NCI-H187 (cell line): ENCODE data around the gene EFCAB8.
"Not testable (repeated sequence)": the region's sequence is repeated elsewhere in the genome, so short reads cannot be mapped to it uniquely, and the experiment has no call there.

Experiments used
- DNase-seq, 2 experiments: peaks; one replicate each; lab custom pipeline; 2025; lab: John Stamatoyannopoulos, UW

EFCAB8 gene

GRCh38 chr20:32957459-32957858 is 98.7 kb downstream of the EFCAB8 start:
- no peak for DNase-seq

- no peak for DNase-seq
Measured at GRCh38 chr20:32958574-32958973, 99.9 kb downstream of the EFCAB8 start.

- DNase-seq = no peak
Measured at GRCh38 chr20:32959351-32960221, 100.9 kb downstream of the EFCAB8 start.

GRCh38 chr20:32960222-32960518 is 101.4 kb downstream of the EFCAB8 start:
- no peak for DNase-seq

- DNase-seq = no peak
Measured at GRCh38 chr20:32960849-32961731, 102.4 kb downstream of the EFCAB8 start.

- no peak for DNase-seq
Measured at GRCh38 chr20:32962053-32962452, 103.3 kb downstream of the EFCAB8 start.

GRCh38 chr20:32962646-32963045 is 103.9 kb downstream of the EFCAB8 start:
- not testable (repeated sequence) for DNase-seq

- no peak for DNase-seq
Measured at GRCh38 chr20:32963176-32963575, 104.5 kb downstream of the EFCAB8 start.

- DNase-seq = no peak
Measured at GRCh38 chr20:32964575-32964974, 105.9 kb downstream of the EFCAB8 start.

- DNase-seq = no peak
Measured at GRCh38 chr20:32965115-32965514, 106.4 kb downstream of the EFCAB8 start.

GRCh38 chr20:32965581-32966373 is 107.1 kb downstream of the EFCAB8 start:
- no peak for DNase-seq

- DNase-seq = no peak
Measured at GRCh38 chr20:32966382-32966781, 107.7 kb downstream of the EFCAB8 start.

GRCh38 chr20:32966881-32967781 is 108.4 kb downstream of the EFCAB8 start:
- DNase-seq = no peak

- no peak for DNase-seq
Measured at GRCh38 chr20:32967961-32968457, 109.3 kb downstream of the EFCAB8 start.

- no peak for DNase-seq
Measured at GRCh38 chr20:32968478-32969241, 109.9 kb downstream of the EFCAB8 start.

GRCh38 chr20:32969356-32970114 is 110.8 kb downstream of the EFCAB8 start:
- DNase-seq = no peak

GRCh38 chr20:32970115-32970972 is 111.6 kb downstream of the EFCAB8 start:
- no peak for DNase-seq

- DNase-seq = no peak
Measured at GRCh38 chr20:32970973-32971300, 112.2 kb downstream of the EFCAB8 start.

GRCh38 chr20:32971703-32972161 is 113.0 kb downstream of the EFCAB8 start:
- no peak for DNase-seq
